NCI-H345 treated with DMSO at 0.1 percent for 48 hours (cell line): ENCODE data around the gene POGK.
A peak's percentile ranks its signal among the peaks of the same experiment; 100 is the strongest.
"Not testable (repeated sequence)": the region's sequence is repeated elsewhere in the genome, so short reads cannot be mapped to it uniquely, and the experiment has no call there.

ENCODE experiments used
- DNase-seq: peaks from one replicate; lab custom pipeline; 2025; ENCODE audit not compliant: unreplicated experiment; lab: John Stamatoyannopoulos, UW

Gene POGK

GRCh38 chr1:166852918-166853317 lies 13.6 kb downstream of the POGK start:
- DNase-seq = no peak

- DNase-seq = no peak
Measured at GRCh38 chr1:166855558-166855957, 16.3 kb downstream of the POGK start.

GRCh38 chr1:166857995-166858394 lies 18.7 kb downstream of the POGK start:
- no peak for DNase-seq

GRCh38 chr1:166858726-166859419 lies 19.6 kb downstream of the POGK start:
- DNase-seq = no peak

GRCh38 chr1:166859597-166859996 lies 20.3 kb downstream of the POGK start:
- no peak for DNase-seq

- DNase-seq = no peak
Measured at GRCh38 chr1:166865926-166866325, 26.7 kb downstream of the POGK start.

- DNase-seq = no peak
Measured at GRCh38 chr1:166868639-166869038, 29.4 kb downstream of the POGK start.

GRCh38 chr1:166869318-166870099 lies 30.2 kb downstream of the POGK start:
- no peak for DNase-seq

- no peak for DNase-seq
Measured at GRCh38 chr1:166870584-166870983, 31.3 kb downstream of the POGK start.

GRCh38 chr1:166874464-166874863 lies 35.2 kb downstream of the POGK start:
- DNase-seq = no peak

- no peak for DNase-seq
Measured at GRCh38 chr1:166875302-166875733, 36.0 kb downstream of the POGK start.

GRCh38 chr1:166875734-166876539 lies 36.7 kb downstream of the POGK start, which contains the start of gene TADA1:
TADA1 (minus strand) TSS chr1:166876264; CDS start chr1:166876233, 31 bp downstream.
- peak; percentile 99 for DNase-seq

GRCh38 chr1:166876540-166876838 lies 37.2 kb downstream of the POGK start:
- DNase-seq = no peak

- DNase-seq = not testable (repeated sequence)
Measured at GRCh38 chr1:166878173-166878917, 39.1 kb downstream of the POGK start.

GRCh38 chr1:166882893-166883292 lies 43.6 kb downstream of the POGK start:
- no peak for DNase-seq

GRCh38 chr1:166884040-166884642 lies 44.9 kb downstream of the POGK start:
- no peak for DNase-seq

GRCh38 chr1:166884971-166885370 lies 45.7 kb downstream of the POGK start:
- no peak for DNase-seq

- DNase-seq = no peak
Measured at GRCh38 chr1:166888373-166889111, 49.3 kb downstream of the POGK start.

GRCh38 chr1:166889776-166890175 lies 50.5 kb downstream of the POGK start:
- DNase-seq = no peak

GRCh38 chr1:166895766-166896165 lies 56.5 kb downstream of the POGK start:
- no peak for DNase-seq
